ENCODE measurements around the gene MAP1LC3B2.

The MAP1LC3B2 gene

GRCh38 chr12:116594325-116595038, 35.3 kb downstream of the MAP1LC3B2 start:
- TF ChIP-seq, protein P1, sequence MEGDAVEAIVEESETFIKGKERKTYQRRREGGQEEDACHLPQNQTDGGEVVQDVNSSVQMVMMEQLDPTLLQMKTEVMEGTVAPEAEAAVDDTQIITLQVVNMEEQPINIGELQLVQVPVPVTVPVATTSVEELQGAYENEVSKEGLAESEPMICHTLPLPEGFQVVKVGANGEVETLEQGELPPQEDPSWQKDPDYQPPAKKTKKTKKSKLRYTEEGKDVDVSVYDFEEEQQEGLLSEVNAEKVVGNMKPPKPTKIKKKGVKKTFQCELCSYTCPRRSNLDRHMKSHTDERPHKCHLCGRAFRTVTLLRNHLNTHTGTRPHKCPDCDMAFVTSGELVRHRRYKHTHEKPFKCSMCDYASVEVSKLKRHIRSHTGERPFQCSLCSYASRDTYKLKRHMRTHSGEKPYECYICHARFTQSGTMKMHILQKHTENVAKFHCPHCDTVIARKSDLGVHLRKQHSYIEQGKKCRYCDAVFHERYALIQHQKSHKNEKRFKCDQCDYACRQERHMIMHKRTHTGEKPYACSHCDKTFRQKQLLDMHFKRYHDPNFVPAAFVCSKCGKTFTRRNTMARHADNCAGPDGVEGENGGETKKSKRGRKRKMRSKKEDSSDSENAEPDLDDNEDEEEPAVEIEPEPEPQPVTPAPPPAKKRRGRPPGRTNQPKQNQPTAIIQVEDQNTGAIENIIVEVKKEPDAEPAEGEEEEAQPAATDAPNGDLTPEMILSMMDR (IDR thresholded peaks at IDR 0.05) = no peak

DNA sequence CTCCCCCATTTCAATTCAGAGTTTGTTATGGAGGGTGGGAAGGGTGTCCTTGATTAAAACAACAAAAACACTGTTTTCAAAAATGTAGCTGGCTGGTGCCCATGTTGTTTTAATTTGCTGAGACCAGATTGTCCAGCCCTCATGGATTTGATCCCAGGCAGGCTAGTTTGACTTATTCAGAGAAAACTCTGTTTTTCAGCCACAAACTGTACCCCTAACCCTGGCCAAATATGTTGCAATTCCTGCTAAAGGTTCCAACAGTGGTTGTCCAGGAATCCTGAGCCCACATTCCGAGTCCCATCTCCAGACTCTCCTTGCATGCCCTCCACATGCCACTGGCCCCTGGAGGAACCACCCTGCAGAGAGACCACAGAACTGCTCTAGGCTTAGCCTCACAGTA, 36.0 kb downstream of the MAP1LC3B2 start:
- TF ChIP-seq, protein P1 (IDR thresholded peaks at IDR 0.05) = no peak

- TF ChIP-seq, protein P1 (IDR thresholded peaks at IDR 0.05) = no peak
Observed at GRCh38 chr12:116595672-116596071, 36.5 kb downstream of the MAP1LC3B2 start.

GRCh38 chr12:116597886-116598285, 38.7 kb downstream of the MAP1LC3B2 start:
- TF ChIP-seq, protein P1 (IDR thresholded peaks at IDR 0.05) = no peak

GRCh38 chr12:116598311-116599284, 39.4 kb downstream of the MAP1LC3B2 start:
- TF ChIP-seq, protein P1 (IDR thresholded peaks at IDR 0.05) = no peak

DNA sequence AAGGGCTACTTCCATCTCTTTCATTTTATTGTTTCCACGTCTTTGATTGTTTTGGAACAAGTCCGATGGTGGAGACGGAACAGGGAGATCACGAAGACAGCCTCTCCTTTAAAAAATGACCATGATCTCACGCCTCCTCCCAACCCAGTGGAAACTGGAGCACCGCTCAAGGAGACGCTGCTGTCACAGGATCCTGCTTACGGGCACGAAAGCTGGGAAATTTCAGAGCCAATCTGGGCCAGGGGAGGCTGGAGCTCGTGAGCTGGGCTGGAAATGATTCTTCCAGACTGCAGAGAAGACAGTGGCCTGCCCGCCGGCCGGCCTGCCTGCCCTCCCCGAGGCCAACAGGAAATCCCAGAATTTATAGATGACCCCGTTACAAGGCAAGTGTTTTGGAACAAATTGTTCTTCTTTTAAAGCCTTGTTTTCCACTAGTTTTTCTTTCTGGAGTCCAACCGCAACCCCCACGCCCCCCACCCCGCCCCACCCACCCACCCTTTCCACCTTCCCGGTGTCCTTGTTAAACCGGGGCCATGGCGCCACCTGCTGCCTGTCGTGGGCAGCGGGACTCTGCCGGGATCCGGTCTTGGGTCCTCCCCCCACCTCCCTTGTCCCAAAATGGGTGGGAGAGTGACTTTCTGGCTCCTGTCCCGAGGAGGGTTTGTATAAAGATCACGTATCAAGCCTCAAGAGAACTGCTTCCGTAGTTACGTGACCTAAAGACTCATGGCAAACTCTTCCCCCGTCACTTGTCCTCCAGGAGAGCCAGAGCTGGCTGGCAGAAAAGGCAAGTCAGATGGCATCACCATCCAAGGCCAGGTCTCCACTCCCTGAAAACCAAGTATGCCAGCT, 40.3 kb downstream of the MAP1LC3B2 start:
- TF ChIP-seq, protein P1 (IDR thresholded peaks at IDR 0.05) = peak; percentile 61

Measured in LNCAP (cell line).